ENCODE results near the gene RNF115. TPM values are rescaled to one million over a fixed set of nuclear protein-coding genes. Genes with fewer than 3 reads are reported as not detected.

Gene RNF115
- total and polyA plus RNA-seq, 2 of the 13 experiments (the other 11 are each of a cell fraction or from before 2014, with no cell fraction given) = 6.0 to 10.1 TPM

DNA sequence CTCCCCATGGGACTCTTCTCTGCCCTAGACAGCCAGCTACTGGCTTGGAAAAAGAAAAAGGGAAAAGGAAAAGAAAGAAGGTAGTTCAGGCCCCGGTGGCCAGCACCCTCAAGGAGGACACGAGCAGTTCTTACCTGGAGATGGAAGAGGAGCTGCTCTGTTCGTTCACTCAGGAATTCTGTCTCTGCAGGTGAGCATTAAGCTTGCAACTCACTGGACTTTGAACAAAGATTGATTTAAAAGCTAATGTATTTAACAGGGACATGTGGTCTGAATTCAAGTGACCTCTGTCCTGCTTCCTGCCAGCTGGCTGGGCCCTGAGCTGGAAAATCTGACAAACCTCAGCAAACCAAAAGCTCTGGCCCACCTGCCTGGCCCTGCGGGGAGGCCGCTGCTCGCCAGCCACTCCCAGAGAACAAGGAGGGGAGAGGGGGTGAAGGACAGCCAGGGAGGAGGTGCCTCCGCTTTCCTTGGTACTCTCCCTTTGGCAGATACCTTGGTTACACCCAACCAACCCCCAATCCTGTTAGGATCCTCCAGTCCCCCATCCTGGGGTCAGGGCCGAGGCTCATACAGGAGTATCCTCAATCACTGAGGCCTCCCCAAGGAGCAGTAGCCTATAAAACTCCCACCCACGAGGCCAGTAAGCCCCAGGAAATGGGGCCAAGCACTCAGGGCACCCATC lies 116.6 kb downstream of the RNF115 start, which contains the start of gene PDZK1 (continued):
- TF ChIP-seq ZNF180 (CRISPR knock-in tag; IDR thresholded peaks at IDR 0.05; ENCODE audit: borderline replicate concordance, low read depth) (no peak), ZBTB42 (CRISPR knock-in tag; IDR thresholded peaks at IDR 0.05) (no peak), TBX3 (IDR thresholded peaks at IDR 0.05; ENCODE audit: borderline replicate concordance) (no peak), ZNF34 (CRISPR knock-in tag; IDR thresholded peaks at IDR 0.05; ENCODE audit: borderline replicate concordance) (no peak), ZNF816 (CRISPR knock-in tag; IDR thresholded peaks at IDR 0.05; ENCODE audit: borderline replicate concordance) (no peak), MBNL3 (CRISPR knock-in tag; conservative IDR thresholded peaks at IDR 0.05) (no peak), ZNF678 (CRISPR knock-in tag; IDR thresholded peaks at IDR 0.05) (no peak), ZNF644 (CRISPR knock-in tag; IDR thresholded peaks at IDR 0.05; ENCODE audit: low read depth) (no peak), CBX5 (CRISPR knock-in tag; IDR thresholded peaks at IDR 0.05; ENCODE audit: borderline replicate concordance) (0 out of 2 replicates have a peak, but pooled peaks have one; percentile 26), SRF (IDR thresholded peaks at IDR 0.05; ENCODE audit: low read depth, low read length) (no peak), ZMYM3 (CRISPR knock-in tag; IDR thresholded peaks at IDR 0.05) (0 out of 2 replicates have a peak, but pooled peaks have one; percentile 48), SSRP1 (CRISPR knock-in tag; IDR thresholded peaks at IDR 0.05) (no peak), ZNF616 (CRISPR knock-in tag; IDR thresholded peaks at IDR 0.05; ENCODE audit: low read depth) (no peak), ZNF296 (CRISPR knock-in tag; conservative IDR thresholded peaks at IDR 0.05) (no peak), MAFK (conservative IDR thresholded peaks at IDR 0.05 in 1 of 2, IDR thresholded peaks at IDR 0.05 in 1 of 2; ENCODE audit: low read length in 2 of 2) (no peak), ZMAT3 (CRISPR knock-in tag; conservative IDR thresholded peaks at IDR 0.05) (0 out of 2 replicates have a peak, but pooled peaks have one; percentile 42), KDM2A (CRISPR knock-in tag; IDR thresholded peaks at IDR 0.05; ENCODE audit: borderline replicate concordance, low read depth) (0 out of 2 replicates have a peak, but pooled peaks have one; percentile 38)
- TF ChIP-seq, protein P1, sequence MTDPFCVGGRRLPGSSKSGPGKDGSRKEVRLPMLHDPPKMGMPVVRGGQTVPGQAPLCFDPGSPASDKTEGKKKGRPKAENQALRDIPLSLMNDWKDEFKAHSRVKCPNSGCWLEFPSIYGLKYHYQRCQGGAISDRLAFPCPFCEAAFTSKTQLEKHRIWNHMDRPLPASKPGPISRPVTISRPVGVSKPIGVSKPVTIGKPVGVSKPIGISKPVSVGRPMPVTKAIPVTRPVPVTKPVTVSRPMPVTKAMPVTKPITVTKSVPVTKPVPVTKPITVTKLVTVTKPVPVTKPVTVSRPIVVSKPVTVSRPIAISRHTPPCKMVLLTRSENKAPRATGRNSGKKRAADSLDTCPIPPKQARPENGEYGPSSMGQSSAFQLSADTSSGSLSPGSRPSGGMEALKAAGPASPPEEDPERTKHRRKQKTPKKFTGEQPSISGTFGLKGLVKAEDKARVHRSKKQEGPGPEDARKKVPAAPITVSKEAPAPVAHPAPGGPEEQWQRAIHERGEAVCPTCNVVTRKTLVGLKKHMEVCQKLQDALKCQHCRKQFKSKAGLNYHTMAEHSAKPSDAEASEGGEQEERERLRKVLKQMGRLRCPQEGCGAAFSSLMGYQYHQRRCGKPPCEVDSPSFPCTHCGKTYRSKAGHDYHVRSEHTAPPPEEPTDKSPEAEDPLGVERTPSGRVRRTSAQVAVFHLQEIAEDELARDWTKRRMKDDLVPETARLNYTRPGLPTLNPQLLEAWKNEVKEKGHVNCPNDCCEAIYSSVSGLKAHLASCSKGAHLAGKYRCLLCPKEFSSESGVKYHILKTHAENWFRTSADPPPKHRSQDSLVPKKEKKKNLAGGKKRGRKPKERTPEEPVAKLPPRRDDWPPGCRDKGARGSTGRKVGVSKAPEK (CRISPR knock-in tag; IDR thresholded peaks at IDR 0.05; ENCODE audit: borderline replicate concordance) = no peak
- TF ChIP-seq, protein P2, sequence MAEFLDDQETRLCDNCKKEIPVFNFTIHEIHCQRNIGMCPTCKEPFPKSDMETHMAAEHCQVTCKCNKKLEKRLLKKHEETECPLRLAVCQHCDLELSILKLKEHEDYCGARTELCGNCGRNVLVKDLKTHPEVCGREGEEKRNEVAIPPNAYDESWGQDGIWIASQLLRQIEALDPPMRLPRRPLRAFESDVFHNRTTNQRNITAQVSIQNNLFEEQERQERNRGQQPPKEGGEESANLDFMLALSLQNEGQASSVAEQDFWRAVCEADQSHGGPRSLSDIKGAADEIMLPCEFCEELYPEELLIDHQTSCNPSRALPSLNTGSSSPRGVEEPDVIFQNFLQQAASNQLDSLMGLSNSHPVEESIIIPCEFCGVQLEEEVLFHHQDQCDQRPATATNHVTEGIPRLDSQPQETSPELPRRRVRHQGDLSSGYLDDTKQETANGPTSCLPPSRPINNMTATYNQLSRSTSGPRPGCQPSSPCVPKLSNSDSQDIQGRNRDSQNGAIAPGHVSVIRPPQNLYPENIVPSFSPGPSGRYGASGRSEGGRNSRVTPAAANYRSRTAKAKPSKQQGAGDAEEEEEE (CRISPR knock-in tag; IDR thresholded peaks at IDR 0.05; ENCODE audit: borderline replicate concordance) = no peak
- TF ChIP-seq, protein P3, sequence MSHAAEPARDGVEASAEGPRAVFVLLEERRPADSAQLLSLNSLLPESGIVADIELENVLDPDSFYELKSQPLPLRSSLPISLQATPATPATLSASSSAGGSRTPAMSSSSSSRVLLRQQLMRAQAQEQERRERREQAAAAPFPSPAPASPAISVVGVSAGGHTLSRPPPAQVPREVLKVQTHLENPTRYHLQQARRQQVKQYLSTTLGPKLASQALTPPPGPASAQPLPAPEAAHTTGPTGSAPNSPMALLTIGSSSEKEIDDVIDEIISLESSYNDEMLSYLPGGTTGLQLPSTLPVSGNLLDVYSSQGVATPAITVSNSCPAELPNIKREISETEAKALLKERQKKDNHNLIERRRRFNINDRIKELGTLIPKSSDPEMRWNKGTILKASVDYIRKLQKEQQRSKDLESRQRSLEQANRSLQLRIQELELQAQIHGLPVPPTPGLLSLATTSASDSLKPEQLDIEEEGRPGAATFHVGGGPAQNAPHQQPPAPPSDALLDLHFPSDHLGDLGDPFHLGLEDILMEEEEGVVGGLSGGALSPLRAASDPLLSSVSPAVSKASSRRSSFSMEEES (CRISPR knock-in tag; IDR thresholded peaks at IDR 0.05) = peak; percentile 58; the same call in 1 of the 2 replicates
- TF ChIP-seq, protein P4, sequence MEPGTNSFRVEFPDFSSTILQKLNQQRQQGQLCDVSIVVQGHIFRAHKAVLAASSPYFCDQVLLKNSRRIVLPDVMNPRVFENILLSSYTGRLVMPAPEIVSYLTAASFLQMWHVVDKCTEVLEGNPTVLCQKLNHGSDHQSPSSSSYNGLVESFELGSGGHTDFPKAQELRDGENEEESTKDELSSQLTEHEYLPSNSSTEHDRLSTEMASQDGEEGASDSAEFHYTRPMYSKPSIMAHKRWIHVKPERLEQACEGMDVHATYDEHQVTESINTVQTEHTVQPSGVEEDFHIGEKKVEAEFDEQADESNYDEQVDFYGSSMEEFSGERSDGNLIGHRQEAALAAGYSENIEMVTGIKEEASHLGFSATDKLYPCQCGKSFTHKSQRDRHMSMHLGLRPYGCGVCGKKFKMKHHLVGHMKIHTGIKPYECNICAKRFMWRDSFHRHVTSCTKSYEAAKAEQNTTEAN (CRISPR knock-in tag; conservative IDR thresholded peaks at IDR 0.05) = peak; percentile 57

All from HepG2 (cell line).